Upper lobe of right lung (tissue), 1 donor: ENCODE measurements around the gene HRH3. TPM values are rescaled to one million over a fixed set of nuclear protein-coding genes. Genes with fewer than 3 reads are reported as not detected.

ENCODE experiments used
- ATAC-seq: fragments of 200-7000 bp; cut with Tn5 transposase; one replicate; pipeline ENCODE4 v1.9.1; 2020; ENCODE audit warnings: mild to moderate bottlenecking, moderate library complexity
- DNase-seq: peaks from one replicate; pipeline ENCODE4 v3.0.0-alpha.2; 2020
- H3K27ac ChIP-seq: fragments of 200-600 bp; one replicate; pipeline ENCODE4 v1.8.0; 2022
- H3K27me3 ChIP-seq: fragments of 200-600 bp; one replicate; pipeline ENCODE4 v1.8.0; 2022; ENCODE audit warnings: mild to moderate bottlenecking
- H3K36me3 ChIP-seq: fragments of 200-600 bp; one replicate; pipeline ENCODE4 v1.8.0; 2022
- H3K4me1 ChIP-seq: fragments of 200-600 bp; one replicate; pipeline ENCODE4 v1.8.0; 2022
- H3K4me3 ChIP-seq: fragments of 200-600 bp; one replicate; pipeline ENCODE4 v1.8.0; 2022; ENCODE audit warnings: mild to moderate bottlenecking
- H3K9me3 ChIP-seq: fragments of 200-600 bp; one replicate; pipeline ENCODE4 v1.8.0; 2022
- intact Hi-C: fragments of 100-400 bp; cut with DNase I; formaldehyde crosslinking; loops from one replicate; pipeline ENCODE4 v1.11.0; 2022
- total RNA-seq: library from RNA; stranded (reverse); fragmentation: NEBNext Ultra II Directional; extraction: Animal tissue kit (Norgen Biotek cat#: 25700); gene quantifications from one replicate; pipeline ENCODE4 v1.2.1, GENCODE V29; 2021
- TF ChIP-seq, protein P1 (sequence below): fragments of 200-600 bp; IDR thresholded peaks from one replicate; pipeline ENCODE4 v1.8.0; 2022; ENCODE audit warnings: antibody characterized with exemption
- donor health status: DM: no; HTN: yes; CAD: no; lungs with severe emphysema.

Gene HRH3
- total RNA-seq, 1 donor from 2014 or later: not detected

DNA sequence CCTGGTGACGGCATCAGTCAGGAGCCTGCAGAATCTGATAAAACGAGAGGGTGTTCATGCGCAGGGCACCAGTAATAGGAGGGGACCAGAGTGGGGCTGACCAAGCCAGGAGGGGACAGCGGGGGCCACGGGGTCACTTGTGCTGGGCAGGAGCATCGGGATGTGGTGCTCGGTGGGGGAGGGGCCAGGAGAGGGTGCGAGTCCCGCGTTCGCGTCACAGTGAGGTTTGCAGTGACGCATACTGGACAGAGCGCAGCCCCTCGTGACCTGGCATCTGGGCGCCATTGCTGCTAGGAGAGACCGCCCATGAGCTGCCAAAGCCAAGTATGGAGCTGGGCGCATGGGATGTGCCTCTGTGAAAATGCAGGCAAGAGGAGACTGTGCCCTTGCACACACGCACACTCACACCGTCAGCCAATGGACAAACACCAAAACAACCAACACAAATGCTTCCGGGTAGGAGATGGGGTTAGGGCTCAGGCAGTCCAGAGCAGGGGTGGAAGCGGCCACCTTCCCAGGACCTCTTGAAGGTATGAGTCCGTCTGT, 51.1 kb downstream of the HRH3 start:
- no peaks in the 10 kb centered on the region for H3K9me3 ChIP-seq
- no peaks in the 10 kb centered on the region for H3K4me1 ChIP-seq
- intact Hi-C loops: no loop called here
- DNase-seq: no peak
- TF ChIP-seq, protein P1, sequence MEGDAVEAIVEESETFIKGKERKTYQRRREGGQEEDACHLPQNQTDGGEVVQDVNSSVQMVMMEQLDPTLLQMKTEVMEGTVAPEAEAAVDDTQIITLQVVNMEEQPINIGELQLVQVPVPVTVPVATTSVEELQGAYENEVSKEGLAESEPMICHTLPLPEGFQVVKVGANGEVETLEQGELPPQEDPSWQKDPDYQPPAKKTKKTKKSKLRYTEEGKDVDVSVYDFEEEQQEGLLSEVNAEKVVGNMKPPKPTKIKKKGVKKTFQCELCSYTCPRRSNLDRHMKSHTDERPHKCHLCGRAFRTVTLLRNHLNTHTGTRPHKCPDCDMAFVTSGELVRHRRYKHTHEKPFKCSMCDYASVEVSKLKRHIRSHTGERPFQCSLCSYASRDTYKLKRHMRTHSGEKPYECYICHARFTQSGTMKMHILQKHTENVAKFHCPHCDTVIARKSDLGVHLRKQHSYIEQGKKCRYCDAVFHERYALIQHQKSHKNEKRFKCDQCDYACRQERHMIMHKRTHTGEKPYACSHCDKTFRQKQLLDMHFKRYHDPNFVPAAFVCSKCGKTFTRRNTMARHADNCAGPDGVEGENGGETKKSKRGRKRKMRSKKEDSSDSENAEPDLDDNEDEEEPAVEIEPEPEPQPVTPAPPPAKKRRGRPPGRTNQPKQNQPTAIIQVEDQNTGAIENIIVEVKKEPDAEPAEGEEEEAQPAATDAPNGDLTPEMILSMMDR: no peak
- peaks cover 39% of the 10 kb centered on the region for H3K36me3 ChIP-seq
- no peaks in the 10 kb centered on the region for H3K27me3 ChIP-seq
- H3K27ac ChIP-seq: no peak overlapping the region
- H3K4me3 ChIP-seq: no peak overlapping the region
- no peak for ATAC-seq

DNA sequence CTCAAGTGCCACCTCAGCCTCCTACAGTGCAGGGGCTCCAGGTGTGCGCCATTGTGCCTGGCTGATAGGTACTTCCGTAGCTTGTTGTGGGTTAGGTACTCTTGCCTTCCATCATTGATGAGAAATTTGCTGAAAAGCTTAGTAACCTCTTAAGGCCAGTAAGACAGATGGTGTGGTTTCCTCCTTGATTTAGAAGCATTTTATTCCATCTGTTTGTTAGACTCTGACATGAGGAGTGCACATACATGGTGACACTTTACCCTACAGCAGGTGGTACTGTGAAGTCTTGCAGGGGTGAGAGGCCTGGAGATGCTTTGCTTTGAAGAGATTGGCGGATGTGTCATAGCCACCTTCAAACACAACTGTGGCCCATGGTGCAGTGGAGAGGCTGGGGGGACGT, 52.0 kb downstream of the HRH3 start:
- intact Hi-C loops: no loop called here

GRCh38 chr20:62167474-62167873, 52.6 kb downstream of the HRH3 start:
- peaks cover 45% of the 10 kb centered on the region for H3K36me3 ChIP-seq
- no peak for DNase-seq
- H3K27ac ChIP-seq: no peak overlapping the region
- H3K9me3 ChIP-seq: no peaks in the 10 kb centered on the region
- TF ChIP-seq, protein P1: no peak
- no peak for ATAC-seq
- no peak overlapping the region for H3K4me3 ChIP-seq
- intact Hi-C loops: no loop called here
- H3K27me3 ChIP-seq: no peaks in the 10 kb centered on the region
- no peaks in the 10 kb centered on the region for H3K4me1 ChIP-seq

More for the DNA sequence above, 52.0 kb downstream of the HRH3 start:
- H3K27me3 ChIP-seq: no peaks in the 10 kb centered on the region
- TF ChIP-seq, protein P1: no peak
- H3K4me3 ChIP-seq: no peak overlapping the region
- no peaks in the 10 kb centered on the region for H3K4me1 ChIP-seq
- peaks cover 43% of the 10 kb centered on the region for H3K36me3 ChIP-seq
- no peak for DNase-seq
- no peak for ATAC-seq
- H3K9me3 ChIP-seq: no peaks in the 10 kb centered on the region
- no peak overlapping the region for H3K27ac ChIP-seq

DNA sequence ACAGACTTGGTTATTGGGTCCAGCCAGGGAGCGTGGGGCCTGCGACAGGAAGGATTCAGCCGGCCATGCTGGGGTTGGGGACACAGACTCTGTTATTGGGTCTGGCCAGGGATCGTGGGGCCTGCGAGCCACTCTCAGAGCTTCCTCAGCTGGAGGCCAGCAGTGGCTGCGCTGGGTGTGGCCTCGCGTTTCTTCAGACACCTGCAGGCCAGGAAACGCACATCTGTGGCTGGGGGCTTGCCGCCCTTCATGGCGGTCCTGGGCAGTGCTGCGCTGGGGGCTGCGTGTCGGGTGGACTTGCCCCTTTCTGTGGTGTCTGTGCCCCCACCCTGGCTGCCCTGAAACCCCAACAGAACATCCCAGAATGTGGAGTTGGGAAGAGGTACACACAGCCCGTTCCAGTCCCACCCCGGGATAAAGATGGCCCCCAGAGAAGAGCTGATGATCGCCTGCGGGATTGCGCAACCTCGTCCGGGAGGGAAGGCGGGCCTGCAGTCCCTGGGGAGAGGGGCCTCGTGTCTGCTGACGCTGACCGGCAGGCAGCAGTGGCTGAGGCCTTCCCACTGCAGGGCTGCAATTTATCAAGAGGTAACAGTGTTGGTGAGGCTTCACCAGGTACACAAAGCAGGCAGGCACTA, 54.2 kb downstream of the HRH3 start:
- H3K9me3 ChIP-seq: no peaks in the 10 kb centered on the region
- ATAC-seq: no peak
- H3K4me1 ChIP-seq: no peaks in the 10 kb centered on the region
- intact Hi-C loops: no loop called here
- peaks cover 59% of the 10 kb centered on the region for H3K36me3 ChIP-seq
- H3K4me3 ChIP-seq: no peak overlapping the region
- DNase-seq: no peak
- TF ChIP-seq, protein P1: no peak
- no peaks in the 10 kb centered on the region for H3K27me3 ChIP-seq
- no peak overlapping the region for H3K27ac ChIP-seq

Other genes starting within 250 kb of the HRH3 start
- 19.6 TPM for gene TAF4, start 154.4 kb downstream of the HRH3 start, total RNA-seq
- 35.1 TPM for gene LSM14B, start 97.8 kb downstream of the HRH3 start, total RNA-seq
- 209 TPM for gene PSMA7, start 76.9 kb downstream of the HRH3 start, total RNA-seq
- gene SS18L1, start 76.5 kb downstream of the HRH3 start, total RNA-seq: 12.6 TPM
- 26.5 TPM for gene MTG2, start 37.2 kb downstream of the HRH3 start, total RNA-seq
- 52.3 TPM for gene OSBPL2, start 18.2 kb upstream of the HRH3 start, total RNA-seq
- gene ADRM1, start 82.7 kb upstream of the HRH3 start, total RNA-seq: 73.4 TPM
- 279 TPM for gene LAMA5, start 147.0 kb upstream of the HRH3 start, total RNA-seq
- 1,050 TPM for gene RPS21, start 166.8 kb upstream of the HRH3 start, total RNA-seq
- 4.1 TPM for gene CABLES2, start 187.0 kb upstream of the HRH3 start, total RNA-seq
- 0.64 TPM for gene RBBP8NL, start 207.3 kb upstream of the HRH3 start, total RNA-seq